HepG2 (cell line): ENCODE data around the gene SAMM50. TPM values are rescaled to one million over a fixed set of nuclear protein-coding genes. Genes with fewer than 3 reads are reported as not detected.

Experiments used
- ATAC-seq: fragments of 200-7000 bp; cut with Tn5 transposase; 3 replicates; pipeline ENCODE4 v1.9.1; 2020; ENCODE audit warnings: mild to moderate bottlenecking, moderate library complexity
- BruUV-seq: library from RNA; stranded (reverse); fragments of 400-500 nt; replicated peaks from 2 replicates; lab custom pipeline; 2021; lab: Mats Ljungman, UMichigan
- CTCF ChIA-PET: fragments of 300-600 bp; formaldehyde crosslinking; extraction: SDS; loops from one replicate; lab custom pipeline; 2021; ENCODE audit warnings: low total read pairs, inconsistent platforms, low intra/inter-chr PET ratio; lab: Yijun Ruan, JAX
- POLR2A ChIA-PET: fragments of 350-600 bp; sonication (Branson Sonifier 250); formaldehyde crosslinking; loops from one replicate; lab custom pipeline; 2020; ENCODE audit warnings: antibody characterized with exemption, inconsistent platforms; lab: Yijun Ruan, JAX
- DNase-seq: peaks from one replicate; pipeline ENCODE4 v3.0.0-alpha.2; 2015; ENCODE audit warnings: low spot score
- FAIRE-seq: peaks from 3 replicates; lab custom pipeline; 2011; peaks lifted over from hg19 to GRCh38; lab: Jason Lieb, UNC
- H2AFZ ChIP-seq: one replicate; pipeline ENCODE4 v1.6.1; 2011; ENCODE audit warnings: low read length, inconsistent platforms
- H3K27ac ChIP-seq: fragments of 300-600 bp; 3 replicates; pipeline ENCODE4 v1.8.0; 2011; ENCODE audit warnings: mixed run types, mild to moderate bottlenecking, mixed read lengths, low read length, inconsistent platforms; ENCODE audit not compliant: insufficient read depth; ENCODE audit errors: extremely low read length
- H3K27me3 ChIP-seq, 2 experiments: fragments of 200-600 bp in 1 of 2; 2 replicates in 1 of 2; 3 replicates in 1 of 2; pipeline versions ENCODE4 v1.6.0 to v1.8.0; 2011; ENCODE audit warnings: low read length in 2 of 2, mild to moderate bottlenecking in 2 of 2, moderate library complexity in 2 of 2, inconsistent platforms in 1 of 2; ENCODE audit not compliant: insufficient read depth in 2 of 2, control insufficient read depth in 1 of 2
- H3K36me3 ChIP-seq, 2 experiments: fragments of 200-600 bp in 1 of 2; replicated peaks in 1 of 2; 2 replicates in 1 of 2; 3 replicates in 1 of 2; pipeline versions ENCODE4 v1.5.1 to v1.8.0; 2011; ENCODE audit warnings: low read length in 2 of 2, inconsistent platforms in 1 of 2; ENCODE audit not compliant: insufficient read depth in 2 of 2, control insufficient read depth in 1 of 2
- H3K4me1 ChIP-seq: 2 replicates; pipeline ENCODE4 v1.5.1; 2012; ENCODE audit warnings: low read length, inconsistent platforms; ENCODE audit not compliant: insufficient read depth
- H3K4me2 ChIP-seq: 2 replicates; pipeline ENCODE4 v1.6.0; 2011; ENCODE audit warnings: low read depth, low read length, inconsistent platforms
- H3K4me3 ChIP-seq, 3 experiments: fragments of 200-600 bp in 1 of 3; sonication (generic), shearing (Covaris generic) in 1 of 3; replicated peaks in 1 of 3; 2 replicates each; pipeline ENCODE4 v1.5.1; 2011 to 2016; ENCODE audit warnings: low read length in 3 of 3, inconsistent platforms in 2 of 3, low read depth in 2 of 3, mild to moderate bottlenecking in 2 of 3, control low read depth in 1 of 3, mixed read lengths in 1 of 3; ENCODE audit not compliant: insufficient read depth in 1 of 3
- H3K79me2 ChIP-seq: one replicate; pipeline ENCODE4 v1.6.1; 2011; ENCODE audit warnings: low read length, inconsistent platforms; ENCODE audit not compliant: insufficient read depth
- H3K9ac ChIP-seq: 2 replicates; pipeline ENCODE4 v1.6.0; 2011; ENCODE audit warnings: mild to moderate bottlenecking, low read depth, low read length, inconsistent platforms; ENCODE audit not compliant: insufficient read depth
- H3K9me3 ChIP-seq: 2 replicates; pipeline ENCODE4 v1.5.1; 2012; ENCODE audit warnings: mild to moderate bottlenecking, low read length
- H4K20me1 ChIP-seq: 2 replicates; pipeline ENCODE4 v1.6.0; 2011; ENCODE audit warnings: inconsistent platforms, mild to moderate bottlenecking, low read length, moderate library complexity; ENCODE audit not compliant: insufficient read depth
- FOXA3 ChIP-seq: IDR thresholded peaks from 2 replicates; pipeline ENCODE4 v1.6.1; 2016; ENCODE audit warnings: missing genetic modification reagents, missing compliant biosample characterization
- ISL2 ChIP-seq: sonication (generic); formaldehyde crosslinking; IDR thresholded peaks from 2 replicates; pipeline ENCODE4 v1.5.0; 2020; ENCODE audit warnings: missing genetic modification reagents
- JDP2 ChIP-seq: sonication (generic); formaldehyde crosslinking; IDR thresholded peaks from 2 replicates; pipeline ENCODE4 v1.8.1; 2022; ENCODE audit warnings: missing genetic modification reagents, borderline replicate concordance
- JUNB ChIP-seq: sonication (generic); formaldehyde crosslinking; IDR thresholded peaks from 2 replicates; pipeline ENCODE4 v1.8.0; 2022; ENCODE audit warnings: missing genetic modification reagents, mild to moderate bottlenecking, borderline replicate concordance
- KDM2A ChIP-seq: sonication (generic); formaldehyde crosslinking; IDR thresholded peaks from 2 replicates; pipeline ENCODE4 v1.4.0; 2020; ENCODE audit warnings: low read depth, missing genetic modification reagents, borderline replicate concordance
- KDM5B ChIP-seq: sonication (generic); formaldehyde crosslinking; IDR thresholded peaks from 2 replicates; pipeline ENCODE4 v1.4.0; 2020; ENCODE audit warnings: missing genetic modification reagents, mild to moderate bottlenecking, borderline replicate concordance
- MAFF ChIP-seq: IDR thresholded peaks from 2 replicates; pipeline ENCODE4 v1.6.1; 2011; ENCODE audit warnings: low read depth, low read length, improper control_type of control experiment
- MTERF4 ChIP-seq: sonication (generic); formaldehyde crosslinking; IDR thresholded peaks from 2 replicates; pipeline ENCODE4 v1.8.0; 2023; ENCODE audit warnings: mild to moderate bottlenecking, missing genetic modification reagents
- SKI ChIP-seq: fragments of 450-650 bp; IDR thresholded peaks from one replicate; pipeline ENCODE4 v1.6.1; 2018; ENCODE audit warnings: mild to moderate bottlenecking; ENCODE audit not compliant: partially characterized antibody
- SOX6 ChIP-seq, 2 experiments: fragments of 450-650 bp in 1 of 2; sonication (generic) in 1 of 2; formaldehyde crosslinking in 1 of 2; IDR thresholded peaks; 2 replicates each; pipeline versions ENCODE4 v1.4.0 to v1.6.1; 2017 to 2020; ENCODE audit warnings: antibody characterized with exemption in 1 of 2, mild to moderate bottlenecking in 1 of 2, missing genetic modification reagents in 1 of 2
- SUZ12 ChIP-seq: fragments of 150-350 bp; IDR thresholded peaks from 2 replicates; pipeline ENCODE4 v1.6.1; 2014; ENCODE audit warnings: low read depth, low read length
- TEAD2 ChIP-seq: sonication (generic); formaldehyde crosslinking; IDR thresholded peaks from 2 replicates; pipeline ENCODE4 v1.9.0; 2021; ENCODE audit warnings: missing genetic modification reagents
- TGIF2 ChIP-seq: IDR thresholded peaks from 2 replicates; pipeline ENCODE4 v1.6.1; 2016; ENCODE audit warnings: control low read depth, missing compliant biosample characterization
- TRIM24 ChIP-seq: sonication (generic); formaldehyde crosslinking; IDR thresholded peaks from 2 replicates; pipeline ENCODE4 v1.8.0; 2022; ENCODE audit warnings: mild to moderate bottlenecking, missing genetic modification reagents
- ZFP41 ChIP-seq: sonication (generic); formaldehyde crosslinking; IDR thresholded peaks from 2 replicates; pipeline ENCODE4 v1.4.0; 2020; ENCODE audit warnings: mild to moderate bottlenecking, missing genetic modification reagents, borderline replicate concordance
- ZNF12 ChIP-seq: sonication (generic); formaldehyde crosslinking; IDR thresholded peaks from 2 replicates; pipeline ENCODE4 v1.5.0; 2020; ENCODE audit warnings: missing genetic modification reagents
- ZNF180 ChIP-seq: sonication (generic); formaldehyde crosslinking; IDR thresholded peaks from 2 replicates; pipeline ENCODE4 v1.4.0; 2020; ENCODE audit warnings: low read depth, missing genetic modification reagents, borderline replicate concordance
- ZNF282 ChIP-seq: fragments of 450-650 bp; IDR thresholded peaks from 2 replicates; pipeline ENCODE4 v1.6.1; 2018; ENCODE audit not compliant: partially characterized antibody
- ZNF296 ChIP-seq: sonication (generic); formaldehyde crosslinking; conservative IDR thresholded peaks from 2 replicates; pipeline ENCODE4 v1.5.0; 2020; ENCODE audit warnings: mild to moderate bottlenecking, missing genetic modification reagents
- ZNF383 ChIP-seq: sonication (generic); formaldehyde crosslinking; IDR thresholded peaks from 2 replicates; pipeline ENCODE4 v1.4.0; 2020; ENCODE audit warnings: missing genetic modification reagents, mild to moderate bottlenecking, borderline replicate concordance
- ZNF432 ChIP-seq: sonication (generic); formaldehyde crosslinking; IDR thresholded peaks from 2 replicates; pipeline ENCODE4 v1.5.0; 2020; ENCODE audit warnings: missing genetic modification reagents, mild to moderate bottlenecking, borderline replicate concordance
- ZNF547 ChIP-seq: sonication (generic); formaldehyde crosslinking; IDR thresholded peaks from 2 replicates; pipeline ENCODE4 v1.5.1; 2020; ENCODE audit warnings: mild to moderate bottlenecking, missing genetic modification reagents
- WGBS: methylation state at CpG from one replicate; pipeline ENCODE4 v1.1.6; 2017; ENCODE audit warnings: low lambda C conversion rate; 5-methylcytosine and 5-hydroxymethylcytosine counted together
- in situ Hi-C: cut with HindIII; loops from 2 replicates; pipeline ENCODE4 v1.10.0; 2017; ENCODE audit warnings: low pct_unique_long_range_greater_than_20kb; ENCODE audit not compliant: extremely low pct_ligation_motif_present
- intact Hi-C: fragments of 100-400 bp; cut with micrococcal nuclease; formaldehyde crosslinking; loops from one replicate; pipeline ENCODE4 v1.10.0; 2022; ENCODE audit not compliant: unreplicated experiment
- polyA plus RNA-seq, 8 experiments: library from polyadenylated mRNA; depleted of rRNA in 3 of 8; stranded (reverse) in 7 of 8; unstranded in 1 of 8; fragments of >200 nt; fragmentation: Illumina TruSeq in 4 of 8; extraction: Trizol in 4 of 8; gene quantifications; 2 replicates each; pipeline versions ENCODE4 v1.2.1 to v1.2.3, GENCODE V29; 2011 to 2016; ENCODE audit warnings: low read depth in 4 of 8, missing spikeins in 1 of 8, mixed read lengths in 1 of 8; ENCODE audit not compliant: insufficient read depth in 1 of 8
- total RNA-seq, 5 experiments: library from RNA; depleted of rRNA; stranded (reverse); fragments of >200 nt; fragmentation: Illumina TruSeq; extraction: Trizol; gene quantifications; 2 replicates each; pipeline ENCODE4 v1.2.3, GENCODE V29; 2016; ENCODE audit warnings: low read depth in 1 of 5

Gene SAMM50
- total and polyA plus RNA-seq, 2 of the 13 experiments (the other 11 are each of a cell fraction or from before 2014, with no cell fraction given), result 34.7 to 63.4 TPM

GRCh38 chr22:44012162-44012561 lies 56.9 kb downstream of the SAMM50 start:
- in situ Hi-C loops, result no loop called here
- ATAC-seq (no peak), FAIRE-seq (no peak)

GRCh38 chr22:44012591-44012990 lies 57.3 kb downstream of the SAMM50 start:
- no peaks in the 10 kb centered on the region for H3K36me3 ChIP-seq
- H3K9me3 ChIP-seq, result no peaks in the 10 kb centered on the region
- FAIRE-seq, result no peak
- H3K4me1 ChIP-seq, result no peaks in the 10 kb centered on the region
- no peaks in the 10 kb centered on the region for H3K27me3 ChIP-seq
- no peak overlapping the region for H3K27ac ChIP-seq
- no peaks in the 10 kb centered on the region for H4K20me1 ChIP-seq
- no peak overlapping the region for H3K4me3 ChIP-seq
- no peaks in the 10 kb centered on the region for H3K79me2 ChIP-seq
- CTCF ChIA-PET, result no interaction called here
- in situ Hi-C loops (no loop called here), intact Hi-C loops (no loop called here)
- no peak for TF ChIP-seq KDM2A (CRISPR knock-in tag)
- TF ChIP-seq ZFP41 (CRISPR knock-in tag), result no peak
- no peak for TF ChIP-seq SKI
- no peak for TF ChIP-seq JDP2 (CRISPR knock-in tag)
- no peak for TF ChIP-seq MTERF4 (CRISPR knock-in tag)
- TF ChIP-seq ZNF296 (CRISPR knock-in tag), result no peak
- no peak for TF ChIP-seq ZNF180 (CRISPR knock-in tag)
- no peak for TF ChIP-seq KDM5B (CRISPR knock-in tag)
- no peak for TF ChIP-seq ZNF547
- no peak for TF ChIP-seq SOX6 (IDR thresholded peaks at IDR 0.05)
- TF ChIP-seq SOX6 (CRISPR knock-in tag; IDR thresholded peaks at IDR 0.05), result no peak
- TF ChIP-seq SUZ12, result no peak
- no peak for TF ChIP-seq MAFF
- TF ChIP-seq TGIF2, result no peak
- no peak for TF ChIP-seq ZNF432 (CRISPR knock-in tag)
- POLR2A ChIA-PET, result no interaction called here
- H3K4me2 ChIP-seq, result no peak overlapping the region
- no peak for DNase-seq
- BruUV-seq, result no TSS peak
- no peak for ATAC-seq
- H2AFZ ChIP-seq, result no peak overlapping the region
- WGBS, result 92% methylated on average over 7 of the region's 7 CpGs
- no peak overlapping the region for H3K9ac ChIP-seq

More at GRCh38 chr22:44012162-44012561, 56.9 kb downstream of the SAMM50 start:
- Histone ChIP-seq H2AFZ (no peak overlapping the region), H3K9me3 (no peaks in the 10 kb centered on the region), H3K4me3 (no peak overlapping the region), H3K9ac (no peak overlapping the region), H3K4me2 (no peak overlapping the region), H3K36me3 (no peaks in the 10 kb centered on the region; a peak in 1 of 5 replicates), H4K20me1 (no peaks in the 10 kb centered on the region), H3K27ac (no peak overlapping the region), H3K4me1 (no peaks in the 10 kb centered on the region), H3K79me2 (no peaks in the 10 kb centered on the region), H3K27me3 (no peaks in the 10 kb centered on the region)
- ChIA-PET CTCF (no interaction called here), POLR2A (no interaction called here)
- DNase-seq, result no peak
- 96% methylated on average over 5 of the region's 5 CpGs for WGBS
- BruUV-seq, result no TSS peak
- intact Hi-C loops, result no loop called here
- TF ChIP-seq JUNB (no peak), FOXA3 (CRISPR knock-in tag) (no peak), ZNF383 (CRISPR knock-in tag) (no peak), TRIM24 (CRISPR knock-in tag) (no peak), ZNF12 (CRISPR knock-in tag) (no peak), TEAD2 (CRISPR knock-in tag) (no peak), ZNF282 (no peak), ISL2 (CRISPR knock-in tag) (no peak)
